Stimulated activated naive CD8-positive, alpha-beta T cell treated with anti-CD3 and anti-CD28 coated beads, Interleukin-15, Interleukin-2, amounts not matched to agents 100 U/mL and 50 U/mL, for 24 hours (primary cell): ENCODE results near the gene INPP4B.

ENCODE experiments used
- ATAC-seq: fragments of 150-1000 bp; cut with Tn5 transposase; one replicate; pipeline ENCODE4 v1.10.0; 2021
- DNase-seq: peaks from one replicate; pipeline ENCODE4 v3.0.0; 2021

INPP4B gene

GRCh38 chr4:141995056-141995455, 851.0 kb downstream of the INPP4B start:
- ATAC-seq (no peak), DNase-seq (no peak)

GRCh38 chr4:141977433-141977832, 868.7 kb downstream of the INPP4B start:
- ATAC-seq, result no peak
- DNase-seq, result no peak
